HEK293T (cell line): ENCODE data around the gene CHD9NB.

Source experiments
- CTCF ChIA-PET: fragments of 350-600 bp; formaldehyde crosslinking; extraction: SDS; loops from one replicate; lab custom pipeline; 2021; ENCODE audit warnings: antibody characterized with exemption, inconsistent platforms; lab: Yijun Ruan, JAX
- POLR2A ChIA-PET: fragments of 350-600 bp; formaldehyde crosslinking; extraction: SDS; loops from one replicate; lab custom pipeline; 2020; ENCODE audit warnings: antibody characterized with exemption, inconsistent platforms; lab: Yijun Ruan, JAX
- DNase-seq: peaks from one replicate; pipeline ENCODE4 v3.0.0; 2012; ENCODE audit warnings: mixed read lengths; ENCODE audit errors: extremely low spot score
- ARNT ChIP-seq: fragments of 450-650 bp; IDR thresholded peaks from 2 replicates; pipeline ENCODE4 v1.6.1; 2017; ENCODE audit warnings: mild to moderate bottlenecking
- BHLHE40 ChIP-seq: fragments of 450-650 bp; IDR thresholded peaks from 2 replicates; pipeline ENCODE4 v1.6.1; 2016; ENCODE audit warnings: mild to moderate bottlenecking, moderate library complexity, borderline replicate concordance
- CTBP1 ChIP-seq: fragments of 450-650 bp; IDR thresholded peaks from 2 replicates; pipeline ENCODE4 v1.6.1; 2016; ENCODE audit warnings: borderline replicate concordance
- ELF4 ChIP-seq: fragments of 450-650 bp; IDR thresholded peaks from 2 replicates; pipeline ENCODE4 v1.6.1; 2017; ENCODE audit warnings: antibody characterized with exemption
- FOXA1 ChIP-seq: fragments of 450-650 bp; IDR thresholded peaks from 2 replicates; pipeline ENCODE4 v1.6.1; 2016; ENCODE audit warnings: mild to moderate bottlenecking
- FOXK2 ChIP-seq: fragments of 450-650 bp; IDR thresholded peaks from 2 replicates; pipeline ENCODE4 v1.6.1; 2016; ENCODE audit warnings: mild to moderate bottlenecking
- FOXM1 ChIP-seq: fragments of 450-650 bp; IDR thresholded peaks from 2 replicates; pipeline ENCODE4 v1.6.1; 2017; ENCODE audit warnings: mild to moderate bottlenecking, borderline replicate concordance
- HDGF ChIP-seq: fragments of 450-650 bp; IDR thresholded peaks from 2 replicates; pipeline ENCODE4 v1.6.1; 2017; ENCODE audit warnings: antibody characterized with exemption, borderline replicate concordance
- L3MBTL2 ChIP-seq: fragments of 450-650 bp; conservative IDR thresholded peaks from 2 replicates; pipeline ENCODE4 v1.6.1; 2016; ENCODE audit warnings: mild to moderate bottlenecking
- LEF1 ChIP-seq: fragments of 450-650 bp; IDR thresholded peaks from 2 replicates; pipeline ENCODE4 v1.6.1; 2017; ENCODE audit warnings: mild to moderate bottlenecking, borderline replicate concordance
- NFRKB ChIP-seq: fragments of 450-650 bp; IDR thresholded peaks from 2 replicates; pipeline ENCODE4 v1.6.1; 2016; ENCODE audit warnings: mild to moderate bottlenecking, moderate library complexity
- SP1 ChIP-seq: fragments of 450-650 bp; IDR thresholded peaks from 2 replicates; pipeline ENCODE4 v1.6.1; 2017
- SUZ12 ChIP-seq: fragments of 450-650 bp; IDR thresholded peaks from 2 replicates; pipeline ENCODE4 v1.6.1; 2016; ENCODE audit warnings: mild to moderate bottlenecking
- TARDBP ChIP-seq: fragments of 450-650 bp; IDR thresholded peaks from 2 replicates; pipeline ENCODE4 v1.6.1; 2016
- ZNF384 ChIP-seq: fragments of 450-650 bp; IDR thresholded peaks from 2 replicates; pipeline ENCODE4 v1.6.1; 2016
- TF ChIP-seq, protein P1 (sequence below): fragments of 450-650 bp; IDR thresholded peaks from 2 replicates; pipeline ENCODE4 v1.6.1; 2016

The CHD9NB gene

DNA sequence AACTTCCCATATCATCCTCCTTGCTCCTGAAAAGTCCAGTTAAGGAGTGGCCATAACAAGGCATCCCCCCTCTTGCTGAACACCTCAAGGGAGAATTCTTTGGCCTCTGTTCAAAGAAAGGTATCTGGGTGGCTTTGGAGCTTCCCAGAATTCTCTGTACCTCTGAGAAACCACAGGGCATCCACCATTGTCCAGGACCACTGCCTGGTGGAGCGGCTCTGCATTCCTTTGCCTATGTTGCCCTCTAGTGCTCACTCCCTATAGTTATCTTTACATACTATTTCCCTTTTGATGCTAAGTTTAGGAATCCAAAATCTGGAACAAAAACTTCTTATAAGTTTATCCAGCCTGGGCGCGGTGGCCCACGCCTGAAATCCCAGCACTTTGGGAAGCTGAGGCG is 30.3 kb downstream of the CHD9NB start:
- ChIA-PET POLR2A (no interaction called here), CTCF (interaction anchor here (0.6 to 1.4 kb wide), 4 partner anchors 12 to 954 kb away, joined by 3 to 5 read pairs (median 4); no protein-coding TSS in a partner anchor)
- DNase-seq: peak; percentile 73
- TF ChIP-seq NFRKB (no peak), ARNT (no peak), HDGF (no peak), SUZ12 (no peak)
- TF ChIP-seq, protein P1, sequence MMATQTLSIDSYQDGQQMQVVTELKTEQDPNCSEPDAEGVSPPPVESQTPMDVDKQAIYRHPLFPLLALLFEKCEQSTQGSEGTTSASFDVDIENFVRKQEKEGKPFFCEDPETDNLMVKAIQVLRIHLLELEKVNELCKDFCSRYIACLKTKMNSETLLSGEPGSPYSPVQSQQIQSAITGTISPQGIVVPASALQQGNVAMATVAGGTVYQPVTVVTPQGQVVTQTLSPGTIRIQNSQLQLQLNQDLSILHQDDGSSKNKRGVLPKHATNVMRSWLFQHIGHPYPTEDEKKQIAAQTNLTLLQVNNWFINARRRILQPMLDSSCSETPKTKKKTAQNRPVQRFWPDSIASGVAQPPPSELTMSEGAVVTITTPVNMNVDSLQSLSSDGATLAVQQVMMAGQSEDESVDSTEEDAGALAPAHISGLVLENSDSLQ: no peak

- DNase-seq: no peak
- TF ChIP-seq ARNT (no peak), ELF4 (no peak), LEF1 (no peak)
- TF ChIP-seq, protein P1: no peak
- ChIA-PET CTCF (no interaction called here), POLR2A (no interaction called here)
Observed at GRCh38 chr16:53018834-53019416, 33.8 kb downstream of the CHD9NB start.

DNA sequence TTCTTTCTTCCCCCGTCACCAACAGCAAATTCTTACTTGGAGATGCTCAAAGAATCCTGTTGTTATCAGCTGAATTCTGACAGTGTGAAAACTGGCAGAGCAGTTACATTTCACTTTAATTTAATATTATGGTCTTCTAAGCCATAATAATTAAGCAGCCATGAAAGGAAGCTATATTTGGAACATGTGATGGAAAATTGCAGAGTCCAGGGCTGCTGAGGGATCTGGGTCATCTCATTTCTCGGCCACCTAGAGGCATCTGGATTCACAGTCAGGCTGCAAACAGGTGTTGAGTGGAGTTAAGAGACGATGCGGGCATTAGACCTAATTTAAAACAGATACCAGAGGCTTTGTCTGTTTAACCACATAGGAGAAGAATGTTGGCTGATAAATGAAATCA is 38.4 kb downstream of the CHD9NB start:
- no peak for TF ChIP-seq L3MBTL2
- TF ChIP-seq ARNT: no peak
- no peak for TF ChIP-seq ELF4
- TF ChIP-seq CTBP1: no peak
- no peak for TF ChIP-seq SUZ12
- TF ChIP-seq SP1: no peak
- no peak for TF ChIP-seq HDGF
- no peak for TF ChIP-seq ZNF384
- TF ChIP-seq FOXM1: no peak
- TF ChIP-seq NFRKB: no peak
- TF ChIP-seq, protein P1: no peak
- TF ChIP-seq LEF1: no peak
- no peak for TF ChIP-seq BHLHE40
- no peak for TF ChIP-seq FOXA1
- TF ChIP-seq FOXK2: no peak
- no peak for TF ChIP-seq TARDBP
- ChIA-PET CTCF (no interaction called here), POLR2A (no interaction called here)
- DNase-seq: no peak

DNA sequence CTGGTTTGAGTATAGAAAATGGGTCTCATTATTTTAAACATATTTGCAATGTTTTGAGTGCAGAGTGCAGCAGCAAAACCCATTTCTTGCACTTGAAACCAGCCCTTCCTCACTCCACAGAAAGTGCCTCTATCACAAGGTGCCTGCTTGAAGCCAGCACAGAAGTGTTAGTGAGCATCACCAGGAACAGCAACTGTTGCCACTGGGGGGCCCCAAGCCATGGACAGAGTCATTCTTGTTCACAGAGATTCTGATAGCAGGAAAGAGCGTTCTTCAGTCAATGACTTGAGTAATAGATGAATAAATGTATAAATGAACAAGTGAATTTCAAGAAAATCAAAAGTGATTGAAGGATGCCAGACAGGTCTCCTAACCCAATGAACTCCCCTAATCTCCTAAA is 45.6 kb downstream of the CHD9NB start:
- ChIA-PET POLR2A (no interaction called here), CTCF (no interaction called here)
- DNase-seq: no peak
- TF ChIP-seq FOXK2 (no peak), CTBP1 (no peak), FOXM1 (no peak), ZNF384 (no peak), NFRKB (no peak), ELF4 (no peak), HDGF (no peak), L3MBTL2 (no peak), LEF1 (no peak), BHLHE40 (no peak), FOXA1 (no peak), SUZ12 (no peak), SP1 (no peak), ARNT (no peak), TARDBP (no peak)
- TF ChIP-seq, protein P1: no peak

- POLR2A ChIA-PET: no interaction called here
- TF ChIP-seq L3MBTL2: no peak
- no peak for TF ChIP-seq FOXM1
- no peak for TF ChIP-seq FOXK2
- TF ChIP-seq BHLHE40: no peak
- TF ChIP-seq CTBP1: no peak
- TF ChIP-seq LEF1: no peak
- TF ChIP-seq ARNT: no peak
- TF ChIP-seq SP1: no peak
- DNase-seq: no peak
- CTCF ChIA-PET: no interaction called here
Observed at GRCh38 chr16:52997922-52998321, 54.8 kb downstream of the CHD9NB start.

DNA sequence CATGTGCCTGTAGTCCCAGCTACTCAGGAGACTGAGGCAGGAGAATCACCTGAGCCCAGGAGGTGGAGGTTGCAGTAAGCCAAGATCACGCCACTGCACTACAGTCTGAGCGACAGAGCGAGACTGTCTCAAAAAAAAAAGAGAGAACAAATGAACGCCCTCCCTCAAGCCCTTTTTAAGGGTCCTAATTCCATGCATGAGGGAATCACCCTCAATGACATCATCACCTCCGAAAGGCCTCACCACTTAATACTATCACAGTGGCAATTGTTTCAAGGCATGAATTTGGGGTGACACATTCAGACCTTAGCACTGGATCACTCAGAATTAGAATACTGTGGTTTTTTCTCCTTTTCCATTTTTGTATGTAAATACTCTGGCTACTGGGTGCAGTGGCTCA is 57.8 kb downstream of the CHD9NB start:
- CTCF ChIA-PET: no interaction called here
- POLR2A ChIA-PET: no interaction called here

GRCh38 chr16:52993179-52993578 is 59.5 kb downstream of the CHD9NB start:
- TF ChIP-seq ZNF384 (no peak), FOXK2 (no peak), BHLHE40 (no peak), ARNT (no peak), FOXA1 (no peak), NFRKB (no peak), TARDBP (no peak)
- TF ChIP-seq, protein P1: no peak
- POLR2A ChIA-PET: no interaction called here
- DNase-seq: no peak
- CTCF ChIA-PET: no interaction called here

More for the DNA sequence above, 57.8 kb downstream of the CHD9NB start:
- no peak for TF ChIP-seq SUZ12
- no peak for TF ChIP-seq FOXK2
- no peak for DNase-seq
